GM18502 (cell line): ENCODE data around the gene TUBB4B.

ENCODE experiments used
- ATAC-seq: cut with Tn5 transposase; IDR thresholded peaks from one replicate; pipeline ENCODE4 v1.9.1; 2021; ENCODE audit warnings: mild to moderate bottlenecking; ENCODE audit not compliant: unreplicated experiment, poor library complexity

TUBB4B gene

GRCh38 chr9:137240841-137241489, at the start of gene TUBB4B:
Gene TUBB4B, plus strand, starts transcription at chr9:137241287. Its CDS starts 74 bp downstream, at chr9:137241361.
- ATAC-seq, result peak; percentile 76

DNA sequence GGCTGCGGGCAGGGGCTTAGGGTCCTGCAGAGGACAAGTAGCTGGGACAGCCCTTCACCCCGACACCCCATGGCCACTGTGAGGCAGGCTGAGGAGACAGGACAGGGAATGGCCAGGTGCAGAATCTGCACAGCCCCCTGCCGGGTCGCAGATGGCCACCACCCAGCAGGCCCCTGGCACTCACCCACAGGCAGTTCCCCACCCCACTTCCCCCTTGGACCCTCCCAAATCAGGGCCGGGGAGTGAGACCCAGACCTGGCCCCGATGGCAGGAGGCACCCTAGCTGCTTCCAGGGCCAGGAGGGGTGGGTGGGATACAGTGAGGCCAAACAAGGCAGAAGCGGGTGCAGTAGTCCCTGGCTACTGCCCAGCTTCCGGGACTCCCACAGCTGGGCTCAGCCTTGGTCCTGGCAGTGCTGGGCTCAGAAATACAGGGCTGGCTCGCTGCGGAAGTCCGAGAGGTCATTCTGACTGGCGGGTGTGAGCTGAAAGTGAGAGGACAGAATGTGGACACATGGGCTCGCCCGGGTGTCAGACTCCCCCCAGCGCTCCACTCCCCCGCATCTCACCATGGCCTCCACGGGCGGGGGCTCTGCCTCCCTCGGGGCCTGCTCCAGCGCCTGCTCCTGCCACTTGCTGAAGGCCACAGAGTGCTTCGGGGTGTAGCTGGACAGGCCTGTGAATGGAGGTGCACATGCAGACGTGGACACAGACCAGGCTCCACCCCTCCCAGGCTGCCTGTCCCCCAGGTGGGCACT, 49.2 kb upstream of the TUBB4B start:
- no peak for ATAC-seq

- ATAC-seq, result no peak
These were observed 48.7 kb upstream of the TUBB4B start for GRCh38 chr9:137192448-137192780.

GRCh38 chr9:137192859-137193258, 48.2 kb upstream of the TUBB4B start:
- no peak for ATAC-seq

- ATAC-seq, result no peak
These were observed 47.3 kb upstream of the TUBB4B start for GRCh38 chr9:137193771-137194170.

- ATAC-seq, result no peak
These were observed 46.7 kb upstream of the TUBB4B start for GRCh38 chr9:137194388-137194787.

DNA sequence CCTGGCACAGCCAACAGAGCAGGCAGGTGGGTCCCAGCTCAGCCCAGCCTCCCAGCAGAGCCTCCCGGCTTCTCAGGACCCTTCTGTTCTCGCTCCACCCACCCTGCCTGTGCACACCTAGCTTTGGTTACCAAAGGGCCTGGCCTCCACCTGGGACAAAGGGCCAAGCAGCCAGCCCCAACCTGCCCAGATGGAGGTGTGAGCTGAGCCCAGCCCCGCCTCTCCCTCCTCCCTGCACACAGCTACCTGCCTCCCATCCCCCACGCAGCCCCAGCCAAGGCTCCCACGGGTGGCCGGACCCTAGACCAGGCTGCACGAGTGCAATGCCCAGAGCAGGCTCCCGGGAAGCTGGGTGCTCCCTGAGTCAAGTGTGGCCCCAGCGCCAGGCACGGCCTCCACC, 46.2 kb upstream of the TUBB4B start:
- ATAC-seq, result no peak

GRCh38 chr9:137195525-137196220, 45.4 kb upstream of the TUBB4B start:
- no peak for ATAC-seq

DNA sequence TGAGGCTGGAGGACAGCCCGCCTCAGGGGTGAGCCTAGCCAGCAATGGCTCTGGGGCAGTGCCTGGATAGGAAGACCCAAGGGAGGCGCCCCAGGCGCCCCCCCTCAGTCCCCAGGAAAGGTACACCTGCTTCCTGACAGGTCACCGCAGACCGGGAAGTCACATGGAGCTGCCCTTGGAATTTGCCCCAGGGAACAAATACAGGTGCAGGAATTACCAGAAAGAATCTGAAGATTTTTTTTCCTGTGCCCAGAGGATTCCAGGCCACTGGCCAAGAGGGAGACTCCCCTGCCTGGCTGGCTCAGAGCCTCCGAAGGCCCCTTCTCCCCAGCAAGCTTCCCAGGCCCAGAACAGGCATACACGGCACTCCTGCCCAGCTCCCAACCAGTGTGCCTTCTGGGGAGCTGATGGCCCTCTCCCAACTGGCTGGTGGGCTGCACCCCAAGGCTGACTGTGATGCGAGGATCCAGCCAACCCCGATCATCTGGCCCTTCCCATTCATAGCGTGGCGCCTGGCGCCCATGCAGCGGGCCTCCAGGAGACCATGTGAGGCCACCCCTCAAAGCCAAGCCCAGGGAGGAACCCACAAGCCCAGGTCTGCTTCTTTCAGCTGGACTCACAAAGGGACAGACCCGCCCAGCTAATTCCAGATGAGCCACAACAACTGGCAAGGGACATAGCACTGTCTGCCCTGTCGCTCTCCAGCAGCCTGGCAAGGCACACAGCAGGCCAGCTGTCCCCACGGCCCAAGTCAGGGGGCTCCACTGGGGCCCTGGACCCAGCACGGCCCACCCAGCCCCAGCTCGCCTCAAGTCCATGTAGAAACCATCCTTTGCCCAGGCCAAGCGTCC, 42.8 kb upstream of the TUBB4B start:
- no peak for ATAC-seq

DNA sequence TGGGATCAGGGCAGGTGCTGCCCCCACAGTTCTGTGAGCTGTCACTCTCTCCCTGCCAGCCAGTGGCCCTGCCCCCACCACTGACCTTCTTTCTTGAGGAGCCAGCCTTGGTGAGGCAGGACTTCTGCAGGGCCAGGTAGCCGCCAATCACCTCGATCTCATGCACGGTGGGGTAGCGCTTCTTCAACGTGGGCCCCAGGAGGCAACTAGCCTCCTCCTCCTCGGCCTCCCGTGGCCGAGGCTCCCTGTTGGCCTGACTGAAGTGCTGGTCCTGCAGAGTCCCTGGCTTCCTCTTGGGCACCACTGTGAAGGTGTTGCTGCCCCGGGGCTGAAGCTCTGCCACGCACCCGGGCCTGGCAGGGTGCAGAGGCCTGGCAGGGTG, 42.2 kb upstream of the TUBB4B start:
- ATAC-seq, result no peak

GRCh38 chr9:137199411-137200121, 41.5 kb upstream of the TUBB4B start:
- ATAC-seq, result no peak

GRCh38 chr9:137200311-137201204, 40.5 kb upstream of the TUBB4B start, which contains the start of gene TPRN:
Gene TPRN, minus strand, starts transcription at chr9:137200741. Its CDS starts 30 bp downstream, at chr9:137200711.
- peak; percentile 88 for ATAC-seq

GRCh38 chr9:137201205-137201868, 39.8 kb upstream of the TUBB4B start:
- ATAC-seq, result no peak

DNA sequence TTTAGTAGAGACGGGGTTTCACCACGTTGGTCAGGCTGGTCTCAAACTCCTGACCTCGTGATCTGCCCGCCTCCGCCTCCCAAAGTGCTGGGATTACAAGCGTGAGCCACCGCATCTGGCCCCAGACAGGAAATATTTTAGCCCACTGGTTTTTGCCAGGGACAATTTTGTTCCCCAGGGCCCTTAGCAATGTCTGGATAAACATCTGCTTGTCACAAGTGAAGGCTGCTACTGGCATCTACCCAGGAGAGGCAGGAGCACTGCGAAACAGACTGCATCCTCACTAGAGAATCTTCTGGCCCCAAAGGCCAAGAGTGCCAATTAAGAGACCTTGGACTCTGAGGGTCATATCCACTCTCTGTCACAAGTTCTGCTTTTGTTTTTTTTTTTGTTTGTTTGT, 38.1 kb upstream of the TUBB4B start:
- ATAC-seq, result no peak

GRCh38 chr9:137204731-137205125, 36.4 kb upstream of the TUBB4B start:
- no peak for ATAC-seq

DNA sequence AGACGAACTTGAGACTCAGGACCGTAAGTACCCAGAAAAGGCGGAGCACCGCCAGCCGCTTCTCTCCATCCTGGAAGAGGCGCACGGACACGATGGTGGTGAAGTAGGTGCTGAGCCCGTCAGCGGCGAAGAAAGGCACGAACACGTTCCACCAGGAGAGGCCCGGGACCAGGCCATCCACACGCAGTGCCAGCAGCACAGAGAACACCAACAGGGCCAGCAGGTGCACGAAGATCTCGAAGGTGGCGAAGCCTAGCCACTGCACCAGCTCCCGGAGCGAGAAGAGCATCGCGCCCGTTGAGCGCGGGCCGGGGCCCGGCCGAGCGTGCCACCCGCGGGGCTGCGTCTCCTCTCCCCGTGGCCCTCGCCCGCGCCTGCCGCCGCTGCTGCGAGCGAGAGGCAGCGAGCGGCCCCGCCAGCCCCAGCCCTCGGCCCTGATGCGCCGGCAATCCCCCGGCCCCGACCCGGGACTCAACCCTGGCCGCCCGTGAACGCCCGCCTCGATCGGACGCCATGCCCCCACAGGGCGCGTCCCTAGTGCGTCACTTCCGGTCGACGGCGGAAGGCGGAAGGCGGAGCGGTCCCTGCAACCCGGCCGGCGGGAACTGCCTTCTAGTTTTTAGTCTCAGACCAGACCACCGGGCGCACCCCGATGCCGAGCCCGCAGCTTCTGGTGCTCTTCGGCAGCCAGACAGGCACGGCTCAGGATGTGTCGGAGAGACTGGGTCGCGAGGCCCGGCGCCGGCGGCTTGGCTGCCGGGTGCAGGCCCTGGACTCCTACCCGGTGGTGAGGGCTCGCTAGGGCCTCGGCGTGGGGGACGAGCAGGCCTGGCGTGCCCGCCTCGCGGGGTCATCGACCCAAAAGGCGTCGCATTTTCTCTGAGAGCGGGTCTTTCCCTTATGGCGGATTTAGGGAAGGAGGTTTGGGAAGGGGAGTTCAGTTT, 35.7 kb upstream of the TUBB4B start, which contains the start of the genes NDOR1 and TMEM203:
Gene NDOR1 (plus strand): TSS at position 575 of the 944 bp plus-strand sequence. CDS start 78 bp downstream, at position 653.
Gene TMEM203 (minus strand): TSS at position 523 of the 944 bp plus-strand sequence. CDS start 234 bp downstream, at position 289.
- ATAC-seq, result peak; percentile 59

DNA sequence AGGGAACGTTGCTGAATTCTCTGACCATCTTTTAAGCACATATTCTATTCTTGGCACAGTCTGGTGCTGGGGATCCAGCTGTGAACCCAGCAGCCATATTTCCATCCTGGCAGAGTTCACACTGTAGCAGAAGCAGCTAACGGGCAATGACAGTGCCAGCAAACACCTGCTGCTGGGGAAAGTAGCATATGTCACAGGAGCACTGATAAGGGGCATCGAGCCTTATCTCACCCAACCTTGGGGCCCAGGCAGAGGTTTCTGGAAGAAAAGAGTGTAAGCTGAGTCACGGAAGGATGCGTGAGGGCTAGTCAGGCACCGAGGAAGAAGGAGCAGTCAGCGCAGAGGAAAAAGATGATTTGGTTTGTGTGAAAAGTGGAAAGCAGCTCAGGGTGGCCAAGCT, 34.5 kb upstream of the TUBB4B start:
- no peak for ATAC-seq
